H7 (cell line): Measurements from ENCODE around the gene MYO5A. TPM values are rescaled to one million over a fixed set of nuclear protein-coding genes. Genes with fewer than 3 reads are reported as not detected.
"Not testable (repeated sequence)": the region's sequence is repeated elsewhere in the genome, so short reads cannot be mapped to it uniquely, and the experiment has no call there.

Experiments
- DNase-seq: peaks from one replicate; pipeline ENCODE4 v3.0.0; 2012
- H3K27me3 ChIP-seq: 2 replicates; pipeline ENCODE4 v1.6.0; 2011; ENCODE audit warnings: mild to moderate bottlenecking, low read length; ENCODE audit not compliant: control insufficient read depth, insufficient read depth
- H3K36me3 ChIP-seq: replicated peaks from 2 replicates; pipeline ENCODE4 v1.5.1; 2011; ENCODE audit warnings: low read length; ENCODE audit not compliant: control insufficient read depth, insufficient read depth
- H3K4me3 ChIP-seq: 2 replicates; pipeline ENCODE4 v1.5.1; 2011; ENCODE audit warnings: low read depth, mild to moderate bottlenecking, control low read depth, low read length, moderate library complexity; ENCODE audit not compliant: insufficient read depth
- total RNA-seq: library from RNA; depleted of rRNA; stranded (reverse); fragments of >200 nt; shearing (Covaris generic); gene quantifications from 2 replicates; pipeline ENCODE4 v1.2.3, GENCODE V29; 2014

MYO5A gene
- total RNA-seq, 1 experiment from 2014 or later, result 9.7 TPM

GRCh38 chr15:52292780-52293392 lies 235.8 kb downstream of the MYO5A start:
- DNase-seq, result no peak
- Histone ChIP-seq H3K27me3 (peaks cover 6% of the 10 kb centered on the region; the same call in 1 of the 2 replicates), H3K36me3 (no peaks in the 10 kb centered on the region; the same call in 1 of the 2 replicates), H3K4me3 (no peak overlapping the region)

DNA sequence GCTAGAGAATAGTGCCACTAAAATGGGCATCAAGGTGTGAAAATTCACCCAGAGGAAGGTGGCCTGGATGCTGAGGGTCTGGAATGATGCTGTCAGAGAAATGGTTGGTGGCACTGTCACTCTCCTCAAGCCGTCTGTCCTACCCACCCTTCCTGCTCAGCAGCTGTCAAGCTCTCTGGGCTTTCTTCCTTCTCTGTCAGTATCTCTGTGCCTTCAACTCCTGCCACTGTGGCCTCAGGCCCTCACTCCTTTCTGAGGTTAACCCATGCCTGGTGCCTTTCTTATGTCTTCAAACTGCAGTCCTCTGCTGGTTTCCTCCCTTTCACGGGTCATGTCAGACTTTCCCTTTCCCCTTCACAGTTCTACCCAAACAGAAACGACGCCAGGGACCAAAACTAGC lies 237.5 kb downstream of the MYO5A start:
- DNase-seq, result no peak
- no peak overlapping the region for H3K4me3 ChIP-seq
- no peaks in the 10 kb centered on the region; the same call in 1 of the 2 replicates for H3K36me3 ChIP-seq
- H3K27me3 ChIP-seq, result peaks cover 6% of the 10 kb centered on the region; the same call in 1 of the 2 replicates

- no peak for DNase-seq
- Histone ChIP-seq H3K27me3 (peaks cover 6% of the 10 kb centered on the region; the same call in 1 of the 2 replicates), H3K4me3 (no peak overlapping the region), H3K36me3 (no peaks in the 10 kb centered on the region; the same call in 1 of the 2 replicates)
Observed at GRCh38 chr15:52290800-52291199, 237.9 kb downstream of the MYO5A start.

- H3K36me3 ChIP-seq, result no peaks in the 10 kb centered on the region; the same call in 1 of the 2 replicates
Observed at GRCh38 chr15:52290329-52290728, 238.4 kb downstream of the MYO5A start.

GRCh38 chr15:52289629-52290081 lies 239.0 kb downstream of the MYO5A start:
- peak; percentile 57 for DNase-seq
- H3K27me3 ChIP-seq, result peaks cover under 1% of the 10 kb centered on the region; the same call in 1 of the 2 replicates
- no peak overlapping the region for H3K4me3 ChIP-seq
- H3K36me3 ChIP-seq, result no peaks in the 10 kb centered on the region; the same call in 1 of the 2 replicates

More at GRCh38 chr15:52290329-52290728, 238.4 kb downstream of the MYO5A start:
- H3K4me3 ChIP-seq, result no peak overlapping the region
- peaks cover 6% of the 10 kb centered on the region; the same call in 1 of the 2 replicates for H3K27me3 ChIP-seq
- DNase-seq, result no peak

GRCh38 chr15:52288986-52289385 lies 239.7 kb downstream of the MYO5A start:
- no peak for DNase-seq
- no peaks in the 10 kb centered on the region; the same call in 1 of the 2 replicates for H3K27me3 ChIP-seq
- H3K36me3 ChIP-seq, result no peaks in the 10 kb centered on the region; the same call in 1 of the 2 replicates
- no peak overlapping the region for H3K4me3 ChIP-seq

- DNase-seq, result peak; percentile 54
- Histone ChIP-seq H3K27me3 (no peaks in the 10 kb centered on the region; the same call in 1 of the 2 replicates), H3K36me3 (no peaks in the 10 kb centered on the region; the same call in 1 of the 2 replicates), H3K4me3 (no peak overlapping the region)
Observed at GRCh38 chr15:52288051-52288942, 240.4 kb downstream of the MYO5A start.

- H3K36me3 ChIP-seq, result no peaks in the 10 kb centered on the region; the same call in 1 of the 2 replicates
- DNase-seq, result no peak
- no peaks in the 10 kb centered on the region; the same call in 1 of the 2 replicates for H3K27me3 ChIP-seq
- no peak overlapping the region for H3K4me3 ChIP-seq
Observed at GRCh38 chr15:52287114-52287513, 241.6 kb downstream of the MYO5A start.

DNA sequence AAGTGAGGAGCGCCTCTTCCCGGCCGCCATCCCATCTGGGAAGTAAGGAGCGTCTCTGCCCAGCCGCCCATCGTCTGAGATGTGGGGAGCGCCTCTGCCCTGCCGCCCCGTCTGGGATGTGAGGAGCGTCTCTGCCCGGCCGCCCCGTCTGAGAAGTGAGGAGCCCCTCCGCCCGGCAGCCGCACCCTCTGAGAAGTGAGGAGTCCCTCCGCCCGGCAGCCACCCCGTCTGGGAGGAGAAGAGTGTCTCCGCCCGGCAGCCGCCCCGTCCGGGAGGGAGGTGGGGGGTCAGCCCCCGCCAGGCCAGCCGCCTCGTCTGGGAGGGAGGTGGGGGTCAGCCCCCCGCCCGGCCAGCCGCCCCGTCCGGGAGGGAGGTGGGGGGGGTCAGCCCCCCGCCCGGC lies 242.7 kb downstream of the MYO5A start:
- not testable (repeated sequence) for H3K36me3 ChIP-seq, DNase-seq, H3K4me3 ChIP-seq, H3K27me3 ChIP-seq

DNA sequence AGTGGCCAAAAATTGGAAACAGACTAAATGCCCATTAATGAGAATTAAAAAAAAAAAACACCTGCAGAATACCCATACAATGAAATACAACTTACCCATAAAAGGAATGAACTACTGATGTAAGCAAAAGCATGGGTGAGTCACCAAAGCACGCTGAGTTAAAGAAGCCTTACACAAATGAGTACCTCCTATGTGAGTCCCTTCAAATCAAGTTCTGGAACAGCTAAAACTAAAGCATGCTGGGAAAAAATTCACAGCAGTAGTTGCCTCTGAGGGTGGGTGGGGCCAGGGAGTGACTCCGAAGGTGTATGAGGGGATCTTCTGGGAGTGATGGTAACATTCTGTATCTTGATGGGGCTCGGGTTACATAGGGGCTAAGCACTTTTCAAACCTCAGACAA lies 244.5 kb downstream of the MYO5A start:
- H3K36me3 ChIP-seq, result peaks cover 2% of the 10 kb centered on the region
- no peak for DNase-seq
- H3K27me3 ChIP-seq, result no peaks in the 10 kb centered on the region; the same call in 1 of the 2 replicates
- H3K4me3 ChIP-seq, result no peak overlapping the region

DNA sequence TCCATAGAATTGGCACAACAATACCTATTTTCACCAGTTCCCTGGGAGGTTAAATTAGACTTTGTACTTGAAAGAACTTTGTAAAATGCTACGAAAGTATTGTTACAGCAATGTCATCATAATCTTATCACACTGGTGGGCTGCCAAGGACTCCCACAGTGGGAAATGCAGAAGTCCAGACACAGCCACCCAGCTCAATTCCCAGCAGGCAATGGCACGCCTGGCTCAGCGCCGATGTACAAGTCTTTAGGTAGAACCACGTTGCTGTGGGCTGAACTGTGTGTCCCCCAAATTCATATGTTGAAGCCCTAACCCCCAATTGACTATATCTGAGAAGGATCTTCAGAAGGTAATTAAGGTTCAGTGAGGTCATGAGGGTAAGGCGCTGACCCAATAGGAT lies 245.4 kb downstream of the MYO5A start:
- Histone ChIP-seq H3K36me3 (peaks cover 8% of the 10 kb centered on the region), H3K27me3 (no peaks in the 10 kb centered on the region), H3K4me3 (no peak overlapping the region)
- DNase-seq, result no peak

GRCh38 chr15:52282418-52282817 lies 246.3 kb downstream of the MYO5A start:
- no peak overlapping the region for H3K4me3 ChIP-seq
- H3K36me3 ChIP-seq, result peaks cover 13% of the 10 kb centered on the region
- no peak for DNase-seq
- no peaks in the 10 kb centered on the region for H3K27me3 ChIP-seq

DNA sequence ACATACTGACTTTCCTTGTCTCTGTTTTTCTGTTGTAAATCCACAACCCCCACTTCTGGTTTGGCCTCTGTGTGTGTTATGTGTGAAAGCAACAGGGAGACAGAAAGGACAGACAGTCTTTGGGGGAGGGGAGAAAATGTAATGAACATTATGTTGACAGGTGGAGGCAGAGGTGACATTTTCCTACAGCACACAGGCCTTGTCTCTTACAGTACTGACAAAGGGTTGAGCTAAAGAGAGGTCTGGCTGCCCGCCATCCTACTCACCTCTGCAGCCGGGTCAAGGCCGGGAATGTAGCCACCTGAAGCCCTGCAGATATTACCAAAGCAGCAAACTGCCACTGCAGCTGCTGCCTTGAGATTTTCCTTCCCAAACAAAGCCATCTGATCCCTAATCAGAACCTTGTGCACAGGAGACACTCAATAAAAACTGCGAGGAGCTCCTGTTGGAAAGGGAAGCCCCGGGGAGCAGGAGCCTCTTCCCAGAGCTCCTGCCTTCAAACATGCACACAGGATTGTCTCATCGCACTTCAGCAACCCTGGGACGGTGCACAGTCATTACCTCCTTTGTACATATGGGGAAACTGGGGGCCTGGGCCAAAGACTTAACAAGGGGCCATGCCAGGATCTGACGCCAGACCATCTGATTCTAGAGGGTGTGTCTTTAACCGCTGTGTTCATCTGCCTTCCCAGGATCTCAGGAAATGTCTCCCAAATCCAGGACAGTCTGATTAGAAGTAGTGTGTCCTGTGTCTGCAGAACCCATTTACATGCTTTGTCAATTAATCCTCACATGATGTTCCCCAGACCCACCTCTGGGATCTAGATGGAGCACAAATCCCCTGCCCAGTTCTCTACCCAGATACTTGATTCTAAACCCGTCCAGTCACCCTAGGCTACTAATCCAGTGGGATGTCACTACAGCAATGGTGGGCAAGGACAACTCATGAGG lies 247.3 kb downstream of the MYO5A start:
- no peak for DNase-seq
- Histone ChIP-seq H3K4me3 (no peak overlapping the region), H3K27me3 (no peaks in the 10 kb centered on the region), H3K36me3 (peaks cover 18% of the 10 kb centered on the region)
